Testis (tissue), 2 donors: Measurements from ENCODE around the gene PLCB1.

Experiments
- POLR2A ChIP-seq: fragments of 450-650 bp; IDR thresholded peaks from one replicate; pipeline ENCODE4 v1.6.1; 2017; ENCODE audit warnings: antibody characterized with exemption, mild to moderate bottlenecking, moderate library complexity
- TF ChIP-seq, protein P1 (sequence below), 3 experiments: fragments of 450-650 bp in 2 of 3; fragments of 200-600 bp in 1 of 3; sonication (generic) in 1 of 3; IDR thresholded peaks; one replicate each; pipeline ENCODE4 v1.5.1; 2016 to 2019; ENCODE audit warnings: antibody characterized with exemption in 3 of 3, mild to moderate bottlenecking in 2 of 3, moderate library complexity in 1 of 3

- no peak for TF ChIP-seq POLR2A
- TF ChIP-seq, protein P1, sequence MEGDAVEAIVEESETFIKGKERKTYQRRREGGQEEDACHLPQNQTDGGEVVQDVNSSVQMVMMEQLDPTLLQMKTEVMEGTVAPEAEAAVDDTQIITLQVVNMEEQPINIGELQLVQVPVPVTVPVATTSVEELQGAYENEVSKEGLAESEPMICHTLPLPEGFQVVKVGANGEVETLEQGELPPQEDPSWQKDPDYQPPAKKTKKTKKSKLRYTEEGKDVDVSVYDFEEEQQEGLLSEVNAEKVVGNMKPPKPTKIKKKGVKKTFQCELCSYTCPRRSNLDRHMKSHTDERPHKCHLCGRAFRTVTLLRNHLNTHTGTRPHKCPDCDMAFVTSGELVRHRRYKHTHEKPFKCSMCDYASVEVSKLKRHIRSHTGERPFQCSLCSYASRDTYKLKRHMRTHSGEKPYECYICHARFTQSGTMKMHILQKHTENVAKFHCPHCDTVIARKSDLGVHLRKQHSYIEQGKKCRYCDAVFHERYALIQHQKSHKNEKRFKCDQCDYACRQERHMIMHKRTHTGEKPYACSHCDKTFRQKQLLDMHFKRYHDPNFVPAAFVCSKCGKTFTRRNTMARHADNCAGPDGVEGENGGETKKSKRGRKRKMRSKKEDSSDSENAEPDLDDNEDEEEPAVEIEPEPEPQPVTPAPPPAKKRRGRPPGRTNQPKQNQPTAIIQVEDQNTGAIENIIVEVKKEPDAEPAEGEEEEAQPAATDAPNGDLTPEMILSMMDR (IDR thresholded peaks at IDR 0.05), result no peak
Observed at GRCh38 chr20:8749986-8750385, 617.9 kb downstream of the PLCB1 start.
